HCT116 (cell line): Measurements from ENCODE around the gene GDF2.

ENCODE experiments used
- EZH2 ChIP-seq: fragments of 200-600 bp; sonication (generic); IDR thresholded peaks from 2 replicates; pipeline ENCODE4 v1.6.1; 2017; ENCODE audit warnings: antibody characterized with exemption, mixed run types
- JUND ChIP-seq: IDR thresholded peaks from 2 replicates; pipeline ENCODE4 v1.6.1; 2012
- MAX ChIP-seq: IDR thresholded peaks from 2 replicates; pipeline ENCODE4 v1.6.1; 2012
- POLR2A ChIP-seq: IDR thresholded peaks from 2 replicates; pipeline ENCODE4 v1.7.0; 2011; ENCODE audit warnings: borderline replicate concordance; ENCODE audit not compliant: insufficient read depth, insufficient read length; ENCODE audit errors: extremely low read depth
- POLR2AphosphoS5 ChIP-seq: IDR thresholded peaks from 2 replicates; pipeline ENCODE4 v1.6.1; 2011; ENCODE audit warnings: mild to moderate bottlenecking, low read depth, low read length, moderate library complexity
- RAD21 ChIP-seq: IDR thresholded peaks from 2 replicates; pipeline ENCODE4 v1.6.1; 2012; ENCODE audit warnings: low read depth, mild to moderate bottlenecking
- REST ChIP-seq: IDR thresholded peaks from 2 replicates; pipeline ENCODE4 v1.6.1; 2012; ENCODE audit warnings: low read depth
- TCF7L2 ChIP-seq: IDR thresholded peaks from 2 replicates; pipeline ENCODE4 v1.7.0; 2011; ENCODE audit warnings: borderline replicate concordance, inconsistent platforms; ENCODE audit not compliant: insufficient read depth, insufficient read length; ENCODE audit errors: extremely low read depth
- YY1 ChIP-seq: IDR thresholded peaks from 2 replicates; pipeline ENCODE4 v1.6.1; 2011; ENCODE audit warnings: low read length, low read depth, moderate library complexity, mild to moderate bottlenecking; ENCODE audit not compliant: insufficient replicate concordance; ENCODE audit errors: extremely low read depth
- ZFX ChIP-seq: fragments of 450-650 bp; IDR thresholded peaks from 2 replicates; pipeline ENCODE4 v1.6.1; 2017
- TF ChIP-seq, protein P1 (sequence below), 3 experiments: fragments of 200-600 bp in 1 of 3; sonication (generic) in 1 of 3; IDR thresholded peaks in 2 of 3; conservative IDR thresholded peaks in 1 of 3; 2 replicates each; pipeline ENCODE4 v1.5.1; 2012 to 2017; ENCODE audit warnings: low read depth in 2 of 3, low read length in 2 of 3, antibody characterized with exemption in 1 of 3, borderline replicate concordance in 1 of 3, control low read depth in 1 of 3, mild to moderate bottlenecking in 1 of 3, mixed read lengths in 1 of 3, mixed run types in 1 of 3, moderate library complexity in 1 of 3; ENCODE audit not compliant: insufficient read depth in 1 of 3
- TF ChIP-seq, protein P2 (sequence below): IDR thresholded peaks from 2 replicates; pipeline ENCODE4 v1.6.1; 2011; ENCODE audit warnings: mild to moderate bottlenecking, low read length, moderate library complexity; ENCODE audit not compliant: insufficient replicate concordance; ENCODE audit errors: extremely low read depth

DNA sequence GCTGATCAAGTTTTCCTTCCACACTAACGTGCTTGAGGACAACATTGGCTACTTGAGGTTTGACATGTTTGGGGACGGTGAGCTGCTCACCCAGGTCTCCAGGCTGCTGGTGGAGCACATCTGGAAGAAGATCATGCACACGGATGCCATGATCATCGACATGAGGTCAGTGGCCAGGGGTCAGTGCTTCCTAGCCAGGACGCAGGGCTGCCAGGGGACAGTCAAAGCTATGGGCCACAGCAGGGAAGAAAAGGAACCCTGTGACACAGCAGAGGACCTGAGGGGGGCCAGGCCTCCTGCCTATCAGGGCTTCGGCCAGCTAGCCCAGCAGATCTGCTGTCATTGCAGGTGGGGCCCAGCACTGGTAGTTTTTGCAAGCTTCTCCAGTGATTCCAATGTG is 31.1 kb downstream of the GDF2 start:
- no peak for TF ChIP-seq POLR2A
- TF ChIP-seq TCF7L2 = no peak
- TF ChIP-seq EZH2 = no peak
- TF ChIP-seq, protein P1, sequence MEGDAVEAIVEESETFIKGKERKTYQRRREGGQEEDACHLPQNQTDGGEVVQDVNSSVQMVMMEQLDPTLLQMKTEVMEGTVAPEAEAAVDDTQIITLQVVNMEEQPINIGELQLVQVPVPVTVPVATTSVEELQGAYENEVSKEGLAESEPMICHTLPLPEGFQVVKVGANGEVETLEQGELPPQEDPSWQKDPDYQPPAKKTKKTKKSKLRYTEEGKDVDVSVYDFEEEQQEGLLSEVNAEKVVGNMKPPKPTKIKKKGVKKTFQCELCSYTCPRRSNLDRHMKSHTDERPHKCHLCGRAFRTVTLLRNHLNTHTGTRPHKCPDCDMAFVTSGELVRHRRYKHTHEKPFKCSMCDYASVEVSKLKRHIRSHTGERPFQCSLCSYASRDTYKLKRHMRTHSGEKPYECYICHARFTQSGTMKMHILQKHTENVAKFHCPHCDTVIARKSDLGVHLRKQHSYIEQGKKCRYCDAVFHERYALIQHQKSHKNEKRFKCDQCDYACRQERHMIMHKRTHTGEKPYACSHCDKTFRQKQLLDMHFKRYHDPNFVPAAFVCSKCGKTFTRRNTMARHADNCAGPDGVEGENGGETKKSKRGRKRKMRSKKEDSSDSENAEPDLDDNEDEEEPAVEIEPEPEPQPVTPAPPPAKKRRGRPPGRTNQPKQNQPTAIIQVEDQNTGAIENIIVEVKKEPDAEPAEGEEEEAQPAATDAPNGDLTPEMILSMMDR (IDR thresholded peaks at IDR 0.05 in 2 of 3, conservative IDR thresholded peaks at IDR 0.05 in 1 of 3; ENCODE audit: borderline replicate concordance in 1 of 3, insufficient read depth in 1 of 3, low read depth in 2 of 3, low read length in 2 of 3) = no peak
- no peak for TF ChIP-seq POLR2AphosphoS5
- no peak for TF ChIP-seq YY1
- no peak for TF ChIP-seq ZFX
- TF ChIP-seq MAX = no peak
- TF ChIP-seq REST = no peak
- TF ChIP-seq, protein P2, sequence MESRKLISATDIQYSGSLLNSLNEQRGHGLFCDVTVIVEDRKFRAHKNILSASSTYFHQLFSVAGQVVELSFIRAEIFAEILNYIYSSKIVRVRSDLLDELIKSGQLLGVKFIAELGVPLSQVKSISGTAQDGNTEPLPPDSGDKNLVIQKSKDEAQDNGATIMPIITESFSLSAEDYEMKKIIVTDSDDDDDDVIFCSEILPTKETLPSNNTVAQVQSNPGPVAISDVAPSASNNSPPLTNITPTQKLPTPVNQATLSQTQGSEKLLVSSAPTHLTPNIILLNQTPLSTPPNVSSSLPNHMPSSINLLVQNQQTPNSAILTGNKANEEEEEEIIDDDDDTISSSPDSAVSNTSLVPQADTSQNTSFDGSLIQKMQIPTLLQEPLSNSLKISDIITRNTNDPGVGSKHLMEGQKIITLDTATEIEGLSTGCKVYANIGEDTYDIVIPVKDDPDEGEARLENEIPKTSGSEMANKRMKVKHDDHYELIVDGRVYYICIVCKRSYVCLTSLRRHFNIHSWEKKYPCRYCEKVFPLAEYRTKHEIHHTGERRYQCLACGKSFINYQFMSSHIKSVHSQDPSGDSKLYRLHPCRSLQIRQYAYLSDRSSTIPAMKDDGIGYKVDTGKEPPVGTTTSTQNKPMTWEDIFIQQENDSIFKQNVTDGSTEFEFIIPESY = no peak
- TF ChIP-seq JUND = no peak
- no peak for TF ChIP-seq RAD21
